ENCODE data around the gene NTM.
"Not testable (repeated sequence)": the region's sequence is repeated elsewhere in the genome, so short reads cannot be mapped to it uniquely, and the experiment has no call there.

The NTM gene

GRCh38 chr11:131678658-131679340 lies 308.4 kb downstream of the NTM start:
- no peak for TF ChIP-seq CTCF (IDR thresholded peaks at IDR 0.05; ENCODE audit: low read depth, low read length)
- H3K4me3 ChIP-seq (replicated peaks in 1 of 2; ENCODE audit: low read depth in 2 of 2, low read length in 2 of 2) = no peak overlapping the region
- no peak for DNase-seq (ENCODE audit: low read depth in 2 of 2)

GRCh38 chr11:131680448-131680847 lies 310.0 kb downstream of the NTM start:
- not testable (repeated sequence) for H3K4me3 ChIP-seq (replicated peaks in 1 of 2; ENCODE audit: low read depth in 2 of 2, low read length in 2 of 2); DNase-seq (ENCODE audit: low read depth in 2 of 2)

- TF ChIP-seq CTCF (IDR thresholded peaks at IDR 0.05; ENCODE audit: low read depth, low read length) = no peak
- no peak for DNase-seq (ENCODE audit: low read depth in 2 of 2)
- no peak overlapping the region for H3K4me3 ChIP-seq (replicated peaks in 1 of 2; ENCODE audit: low read depth in 2 of 2, low read length in 2 of 2)
Observed at GRCh38 chr11:131681920-131682319, 311.5 kb downstream of the NTM start.

GRCh38 chr11:131682373-131683015 lies 312.1 kb downstream of the NTM start:
- DNase-seq (ENCODE audit: low read depth in 2 of 2) = no peak
- no peak for TF ChIP-seq CTCF (IDR thresholded peaks at IDR 0.05; ENCODE audit: low read depth, low read length)
- H3K4me3 ChIP-seq (replicated peaks in 1 of 2; ENCODE audit: low read depth in 2 of 2, low read length in 2 of 2) = no peak overlapping the region

GRCh38 chr11:131683131-131683530 lies 312.7 kb downstream of the NTM start:
- no peak overlapping the region for H3K4me3 ChIP-seq (replicated peaks in 1 of 2; ENCODE audit: low read depth in 2 of 2, low read length in 2 of 2)
- no peak for DNase-seq (ENCODE audit: low read depth in 2 of 2)
- TF ChIP-seq CTCF (IDR thresholded peaks at IDR 0.05; ENCODE audit: low read depth, low read length) = no peak

- no peak for TF ChIP-seq CTCF (IDR thresholded peaks at IDR 0.05; ENCODE audit: low read depth, low read length)
Observed at GRCh38 chr11:131683666-131684065, 313.3 kb downstream of the NTM start.

GRCh38 chr11:131684111-131685060 lies 314.0 kb downstream of the NTM start:
- TF ChIP-seq CTCF (IDR thresholded peaks at IDR 0.05; ENCODE audit: low read depth, low read length) = no peak
- DNase-seq (ENCODE audit: low read depth in 2 of 2) = no peak

More at GRCh38 chr11:131683666-131684065, 313.3 kb downstream of the NTM start:
- H3K4me3 ChIP-seq (replicated peaks in 1 of 2; ENCODE audit: low read depth in 2 of 2, low read length in 2 of 2) = no peak overlapping the region
- DNase-seq (ENCODE audit: low read depth in 2 of 2) = no peak

More at GRCh38 chr11:131684111-131685060, 314.0 kb downstream of the NTM start:
- no peak overlapping the region for H3K4me3 ChIP-seq (replicated peaks in 1 of 2; ENCODE audit: low read depth in 2 of 2, low read length in 2 of 2)
